ENCODE results near the gene TGFA.

DNA sequence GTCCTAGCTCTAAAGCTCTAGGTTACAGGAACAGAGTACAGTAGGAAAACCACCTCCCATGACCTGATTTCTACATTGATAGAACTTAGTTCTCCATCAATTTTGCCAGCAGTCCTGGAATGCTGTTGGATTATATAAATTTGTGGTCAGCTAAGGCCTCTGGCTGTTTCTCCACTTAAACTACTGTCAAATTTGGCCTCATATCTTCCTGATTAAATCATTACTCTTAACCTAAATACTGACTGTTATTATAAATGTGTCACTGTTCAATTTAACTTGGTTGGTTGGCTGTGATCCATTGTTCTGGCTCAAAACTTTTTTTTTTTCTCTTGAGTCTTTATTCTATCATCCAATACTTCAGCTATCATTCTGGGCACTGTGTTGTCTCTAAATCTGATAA, 71.2 kb downstream of the TGFA start:
- TF ChIP-seq, protein P1, sequence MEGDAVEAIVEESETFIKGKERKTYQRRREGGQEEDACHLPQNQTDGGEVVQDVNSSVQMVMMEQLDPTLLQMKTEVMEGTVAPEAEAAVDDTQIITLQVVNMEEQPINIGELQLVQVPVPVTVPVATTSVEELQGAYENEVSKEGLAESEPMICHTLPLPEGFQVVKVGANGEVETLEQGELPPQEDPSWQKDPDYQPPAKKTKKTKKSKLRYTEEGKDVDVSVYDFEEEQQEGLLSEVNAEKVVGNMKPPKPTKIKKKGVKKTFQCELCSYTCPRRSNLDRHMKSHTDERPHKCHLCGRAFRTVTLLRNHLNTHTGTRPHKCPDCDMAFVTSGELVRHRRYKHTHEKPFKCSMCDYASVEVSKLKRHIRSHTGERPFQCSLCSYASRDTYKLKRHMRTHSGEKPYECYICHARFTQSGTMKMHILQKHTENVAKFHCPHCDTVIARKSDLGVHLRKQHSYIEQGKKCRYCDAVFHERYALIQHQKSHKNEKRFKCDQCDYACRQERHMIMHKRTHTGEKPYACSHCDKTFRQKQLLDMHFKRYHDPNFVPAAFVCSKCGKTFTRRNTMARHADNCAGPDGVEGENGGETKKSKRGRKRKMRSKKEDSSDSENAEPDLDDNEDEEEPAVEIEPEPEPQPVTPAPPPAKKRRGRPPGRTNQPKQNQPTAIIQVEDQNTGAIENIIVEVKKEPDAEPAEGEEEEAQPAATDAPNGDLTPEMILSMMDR (IDR thresholded peaks at IDR 0.05; ENCODE audit: low read length): no peak
- no peak for TF ChIP-seq EZH2 (IDR thresholded peaks at IDR 0.05; ENCODE audit: borderline replicate concordance, low read length)

All from OCI-LY1 (cell line).